DMS53 (cell line): ENCODE results near the gene NCR3LG1.

ENCODE experiments used
- DNase-seq: peaks from one replicate; lab custom pipeline; 2025; lab: John Stamatoyannopoulos, UW

The NCR3LG1 gene

DNA sequence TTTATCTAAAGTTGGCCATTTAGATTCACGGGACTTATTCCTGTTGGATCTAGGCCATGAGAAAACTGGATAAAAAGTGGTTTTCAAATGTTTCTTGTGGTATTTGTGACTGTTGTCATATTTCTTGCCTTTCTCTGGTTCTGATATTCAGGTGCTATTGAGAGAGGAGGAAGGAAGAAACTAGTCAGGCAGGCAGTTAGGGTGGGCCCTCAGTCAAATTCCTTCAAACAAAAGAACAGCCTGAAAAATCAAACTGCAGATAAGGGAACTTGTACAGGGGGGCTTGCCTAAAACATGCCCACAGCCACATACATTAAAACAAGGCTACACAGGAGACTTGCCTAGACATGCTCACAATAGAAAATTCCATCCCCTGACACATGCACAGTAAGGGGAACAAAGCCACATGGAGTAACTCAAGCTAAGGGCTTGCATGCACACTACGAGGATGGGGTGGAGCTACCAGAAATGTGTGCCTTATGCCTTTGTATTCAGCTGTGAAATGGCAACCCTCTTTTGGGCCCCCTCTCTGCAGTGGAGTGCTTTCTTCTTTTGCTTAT, 18.2 kb downstream of the NCR3LG1 start:
- DNase-seq: no peak

DNA sequence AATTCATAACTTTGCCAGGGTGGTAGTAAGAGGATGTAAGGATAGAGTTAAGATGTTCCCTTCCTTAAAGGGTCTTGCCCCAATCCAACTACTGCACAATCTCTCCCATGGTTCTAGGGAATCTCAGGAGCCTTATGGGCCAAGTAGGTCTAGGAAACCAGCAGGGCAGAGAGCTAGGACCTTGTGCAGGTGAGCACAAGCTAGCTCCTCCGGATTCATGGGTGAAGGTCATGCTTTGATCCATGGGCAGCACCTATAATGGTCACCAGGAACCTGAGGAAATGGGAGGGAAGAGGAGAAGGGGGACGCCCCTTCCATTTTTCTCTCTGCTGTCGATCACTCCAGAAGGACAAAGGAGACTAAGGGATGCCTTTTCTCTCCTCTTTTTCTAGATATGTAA, 20.0 kb downstream of the NCR3LG1 start:
- DNase-seq: peak; percentile 70

DNA sequence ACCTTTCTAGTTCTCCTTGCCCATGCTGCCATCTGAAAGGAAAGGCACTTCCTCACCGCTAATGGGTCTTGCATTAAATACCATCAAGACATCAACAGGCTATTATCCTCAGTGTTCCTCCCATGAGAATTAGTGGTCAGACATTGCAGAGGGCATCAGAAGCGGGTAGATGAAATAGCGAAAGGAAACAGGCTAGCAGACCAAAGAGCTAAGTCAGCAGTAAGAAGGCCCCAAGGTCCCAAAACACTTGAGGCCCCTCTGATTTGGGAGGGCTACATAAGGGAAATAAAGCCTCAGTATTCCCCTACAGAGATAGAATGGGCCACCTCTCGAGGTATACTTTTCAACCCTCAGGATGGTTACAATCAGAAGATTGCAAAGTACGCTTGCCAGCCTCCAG, 23.9 kb downstream of the NCR3LG1 start:
- no peak for DNase-seq

DNA sequence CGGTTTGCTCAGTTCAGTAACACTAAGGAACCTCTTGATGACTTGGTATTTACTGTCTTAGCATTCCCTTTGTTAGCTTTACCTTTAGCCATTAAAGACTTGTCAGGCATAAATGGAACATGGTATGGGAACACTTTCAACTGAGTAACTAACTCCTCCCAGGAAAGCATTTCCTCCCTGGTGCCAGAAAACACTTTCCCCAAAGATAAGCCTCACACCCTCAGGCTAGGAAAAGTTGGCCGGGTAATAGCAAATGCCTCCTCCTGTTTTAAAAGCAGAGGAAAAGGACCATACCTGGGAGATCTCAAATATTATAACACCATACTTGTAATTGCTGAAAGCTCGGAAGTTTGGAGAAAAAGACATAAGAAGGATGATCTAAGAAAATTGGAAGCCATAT, 24.9 kb downstream of the NCR3LG1 start:
- no peak for DNase-seq

DNA sequence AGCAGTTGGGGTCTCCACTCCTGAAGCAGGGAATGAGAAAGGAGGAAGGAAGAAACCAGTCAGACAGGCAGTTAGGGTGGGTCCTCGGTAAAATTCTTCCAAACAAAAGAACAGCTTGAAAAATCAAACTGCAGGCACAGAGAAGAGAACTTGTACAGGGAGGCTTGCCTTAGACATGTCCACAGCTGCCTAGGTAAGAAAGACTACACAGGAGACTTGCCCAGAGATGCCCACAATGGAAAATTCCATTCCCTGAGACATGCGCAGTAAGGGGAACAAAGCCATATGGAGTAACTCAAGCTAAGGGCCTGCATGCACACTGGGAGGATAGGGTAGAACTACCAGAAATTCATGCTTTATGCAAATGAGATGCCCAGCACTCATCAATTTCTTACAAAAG, 27.1 kb downstream of the NCR3LG1 start:
- DNase-seq: no peak

DNA sequence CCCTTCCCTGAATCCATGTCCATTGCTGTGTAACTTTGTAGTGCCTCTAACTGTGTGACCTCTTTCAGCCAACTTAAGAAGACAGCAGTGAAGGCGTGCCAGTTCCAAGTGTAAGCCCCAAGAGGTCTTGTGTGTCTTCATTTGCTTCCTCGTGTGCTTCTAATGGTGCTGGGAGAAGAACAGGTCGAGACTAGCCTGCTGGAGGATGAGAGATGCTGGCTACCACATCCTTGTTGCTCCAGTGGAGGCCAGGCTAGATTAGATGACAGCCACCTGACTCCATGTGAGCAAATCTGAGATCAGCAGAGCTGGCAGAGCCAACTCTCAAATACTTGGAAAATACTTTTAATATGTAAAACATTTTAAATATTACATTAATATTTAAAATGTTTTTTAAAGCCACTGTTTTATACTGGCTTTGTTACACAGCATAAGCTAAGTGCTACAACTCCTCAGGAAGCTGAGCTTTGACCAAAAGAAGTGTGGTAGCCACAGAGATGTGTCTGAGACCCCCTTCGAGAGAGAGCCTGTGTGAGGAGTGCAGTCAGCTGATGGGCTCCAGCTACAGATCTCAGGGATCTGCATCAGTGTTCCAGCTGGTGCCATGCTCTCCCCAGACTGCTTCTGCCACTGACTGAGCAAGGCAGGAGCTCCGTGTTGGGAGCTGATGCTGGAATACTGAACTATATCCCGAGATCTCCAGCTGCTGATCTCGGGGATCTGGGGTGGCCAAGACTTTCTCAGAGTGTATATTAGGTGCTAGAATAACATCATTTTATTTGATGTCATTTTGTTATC, 28.0 kb downstream of the NCR3LG1 start:
- no peak for DNase-seq

DNA sequence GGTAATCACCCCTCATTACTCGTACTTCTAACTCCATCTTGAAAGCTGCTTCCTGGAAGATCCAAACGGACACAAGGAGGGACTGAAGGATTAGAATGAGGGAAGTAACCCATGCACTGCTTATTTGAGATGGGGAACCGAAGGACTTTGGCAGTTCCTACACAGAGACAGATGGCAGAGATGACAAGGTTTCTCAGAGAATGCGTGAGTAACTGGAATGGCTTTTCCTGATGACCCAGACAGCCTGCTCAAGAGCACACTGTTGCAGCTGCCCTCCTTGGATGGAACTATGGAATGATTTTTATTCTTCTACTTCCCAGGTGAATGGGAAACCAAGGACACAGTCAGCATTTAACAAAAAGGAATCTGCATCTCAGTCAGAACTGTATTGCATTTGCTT, 29.6 kb downstream of the NCR3LG1 start:
- no peak for DNase-seq

DNA sequence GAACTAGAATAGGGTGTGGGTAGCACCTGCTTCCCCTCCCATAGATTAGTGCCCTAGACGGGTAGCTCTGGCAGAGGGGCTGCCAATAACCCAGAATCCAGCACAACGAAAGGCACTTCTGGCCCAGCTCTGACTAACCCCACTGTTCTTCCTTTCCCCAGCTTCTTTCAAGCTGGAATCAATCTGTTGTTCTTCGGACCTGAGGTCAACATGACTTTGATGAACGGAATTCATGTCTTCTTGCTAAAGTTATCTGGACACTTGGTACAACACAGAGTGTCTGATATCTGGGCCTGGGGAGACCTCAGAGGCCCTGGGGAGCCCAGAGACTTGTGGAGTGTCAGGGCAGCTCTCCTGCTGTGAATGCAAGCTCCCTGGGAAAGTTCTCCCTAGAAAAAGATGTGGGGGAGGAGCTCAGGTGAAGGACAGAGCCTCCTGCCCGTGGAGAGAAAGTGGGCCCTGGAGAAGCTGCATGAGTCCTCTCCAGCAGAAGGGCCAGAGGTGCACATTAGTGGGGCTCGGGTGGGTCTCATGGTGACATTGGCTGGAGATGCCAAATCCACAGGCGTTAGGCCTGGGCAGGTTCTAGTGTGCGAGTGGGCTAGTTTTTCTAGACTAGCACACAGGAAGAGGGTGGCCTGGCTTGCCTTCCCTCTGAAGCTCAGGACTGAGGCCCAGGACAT, 30.6 kb downstream of the NCR3LG1 start:
- no peak for DNase-seq

DNA sequence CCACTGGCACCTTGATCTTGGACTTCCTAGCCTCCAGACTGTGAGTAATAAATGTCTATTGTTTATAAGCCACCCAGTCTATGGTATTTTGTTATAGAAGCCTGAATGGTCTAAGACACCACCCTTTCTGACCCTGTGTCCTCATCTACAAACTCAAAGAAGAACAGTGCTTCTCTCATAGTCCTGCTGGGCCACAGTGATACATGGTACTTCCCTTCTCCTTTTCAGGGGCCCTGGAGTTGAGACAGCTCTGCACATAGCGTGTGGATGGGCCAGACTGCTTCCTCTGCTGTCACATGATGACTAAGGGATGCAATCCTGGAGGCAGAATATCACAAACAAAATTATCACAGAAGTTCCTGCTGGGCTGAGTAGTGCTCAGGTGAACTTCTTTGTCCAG, 31.9 kb downstream of the NCR3LG1 start:
- no peak for DNase-seq

DNA sequence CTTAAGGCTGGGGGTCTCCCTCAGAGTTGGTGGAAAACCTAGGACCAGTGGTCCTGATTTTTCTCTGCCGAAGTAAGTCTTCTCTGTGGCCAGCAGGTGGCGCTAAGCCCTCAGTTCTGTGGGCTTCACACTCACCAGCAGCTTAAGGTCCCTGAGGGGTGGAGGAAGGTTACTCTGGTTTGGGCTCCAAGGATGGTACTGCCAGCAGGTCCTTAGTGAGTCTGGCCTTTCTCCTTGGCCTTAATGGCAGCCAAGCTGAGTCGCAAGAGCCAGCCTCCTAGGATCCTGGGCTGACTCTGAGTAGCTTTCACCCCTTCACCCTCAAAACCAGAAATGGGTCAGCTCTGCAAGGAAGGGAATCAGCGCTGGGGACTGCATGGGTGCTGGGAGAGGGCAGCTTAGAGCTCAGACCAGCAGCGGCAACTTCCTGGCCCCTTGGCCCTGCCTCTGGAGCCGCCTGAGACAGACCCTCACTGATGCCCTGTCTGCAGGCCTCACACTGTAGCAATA, 32.5 kb downstream of the NCR3LG1 start:
- DNase-seq: peak; percentile 93

DNA sequence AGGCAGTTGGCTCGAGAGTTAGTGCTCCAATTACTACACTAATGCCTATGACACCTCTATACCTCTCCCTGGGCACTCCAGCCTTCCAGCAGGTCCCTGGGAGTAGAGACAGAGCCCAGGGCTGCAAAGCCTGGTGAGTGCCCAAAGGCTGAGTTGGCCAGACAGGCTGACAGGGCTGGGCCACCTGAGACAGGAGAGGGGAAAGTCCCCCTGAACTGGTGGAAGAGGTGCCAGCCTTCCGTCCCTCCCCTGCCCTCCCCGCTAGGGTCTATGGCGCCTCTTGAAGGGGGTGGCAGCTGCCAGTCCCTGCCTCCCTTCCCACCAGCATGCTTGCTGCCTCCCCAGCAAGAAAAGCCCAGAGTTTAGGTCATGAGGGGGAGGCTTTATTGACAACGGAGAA, 33.9 kb downstream of the NCR3LG1 start:
- DNase-seq: peak; percentile 38

DNA sequence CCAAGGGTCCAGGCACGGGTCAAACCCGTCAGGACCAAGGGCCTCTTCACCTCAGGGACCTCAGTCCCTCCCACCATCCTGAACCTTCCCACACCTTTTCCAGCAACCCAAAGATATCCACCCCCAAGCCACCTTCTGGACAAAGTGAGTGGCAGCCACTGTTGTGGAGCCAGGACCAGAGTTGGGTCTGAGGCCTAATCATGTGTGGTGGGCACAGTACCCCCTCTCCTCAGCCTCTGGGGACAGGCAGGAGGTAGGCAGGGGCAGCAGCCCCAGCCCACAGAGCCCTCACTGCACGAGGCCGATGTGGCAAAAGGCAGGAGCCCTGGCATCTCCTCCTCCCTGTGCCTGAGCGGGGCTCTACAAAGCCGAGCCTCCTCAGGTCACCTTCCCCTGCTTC, 34.3 kb downstream of the NCR3LG1 start:
- DNase-seq: peak; percentile 47

DNA sequence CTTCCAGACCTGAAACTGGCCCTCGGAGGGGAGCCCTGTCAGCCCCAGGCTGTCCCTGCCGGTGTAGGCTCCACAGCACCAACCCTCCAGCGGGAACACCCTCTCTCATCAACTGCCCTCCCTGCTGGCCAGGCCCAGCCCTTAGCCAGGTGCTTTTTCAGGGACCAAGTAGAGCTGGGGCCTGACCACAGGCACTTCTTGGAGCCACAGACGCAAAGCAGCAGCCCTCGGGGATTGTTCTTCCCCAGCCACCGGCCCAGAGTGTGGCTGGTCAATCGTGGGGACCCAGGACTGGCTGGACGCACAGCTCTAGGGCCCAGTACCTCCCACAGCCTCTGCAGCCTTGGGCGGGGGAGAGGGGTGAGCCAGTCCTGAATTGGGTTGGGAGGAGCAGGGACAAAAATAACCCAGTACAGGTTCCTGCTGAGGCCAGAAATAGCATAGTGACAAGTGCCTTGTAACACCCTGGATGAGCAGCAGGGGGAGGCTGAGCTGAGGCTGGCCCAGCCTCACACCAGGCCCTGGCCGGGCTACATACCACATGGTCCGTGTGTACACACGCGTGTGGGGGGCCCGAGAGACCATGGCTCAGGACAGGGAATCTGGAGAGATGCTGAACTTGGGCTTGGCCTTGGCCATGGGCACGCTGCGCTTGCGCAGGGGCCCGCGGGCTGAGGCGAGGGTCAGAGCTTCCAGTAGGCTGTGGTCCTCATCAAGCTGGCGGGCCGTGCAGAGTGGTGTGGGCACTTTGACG, 34.9 kb downstream of the NCR3LG1 start:
- peak; percentile 88 for DNase-seq

DNA sequence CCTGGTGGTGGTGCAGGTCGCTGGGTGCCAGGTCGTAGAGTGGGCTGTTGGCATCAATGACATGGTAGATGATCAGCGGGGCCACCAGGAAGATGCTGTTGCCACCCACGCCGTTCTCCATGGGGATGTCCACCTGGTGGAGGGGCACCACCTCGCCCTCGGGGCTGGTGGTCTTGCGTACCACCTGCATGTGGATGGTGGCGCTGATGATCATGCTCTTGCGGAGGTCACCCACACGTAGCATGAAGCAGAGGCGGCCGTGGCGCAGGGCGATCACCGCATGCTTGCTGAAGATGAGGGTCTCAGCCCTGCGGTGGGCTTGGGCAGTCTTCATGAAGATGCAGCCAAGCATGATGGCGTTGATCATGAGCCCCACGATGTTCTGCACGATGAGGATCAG, 35.7 kb downstream of the NCR3LG1 start:
- DNase-seq: no peak

DNA sequence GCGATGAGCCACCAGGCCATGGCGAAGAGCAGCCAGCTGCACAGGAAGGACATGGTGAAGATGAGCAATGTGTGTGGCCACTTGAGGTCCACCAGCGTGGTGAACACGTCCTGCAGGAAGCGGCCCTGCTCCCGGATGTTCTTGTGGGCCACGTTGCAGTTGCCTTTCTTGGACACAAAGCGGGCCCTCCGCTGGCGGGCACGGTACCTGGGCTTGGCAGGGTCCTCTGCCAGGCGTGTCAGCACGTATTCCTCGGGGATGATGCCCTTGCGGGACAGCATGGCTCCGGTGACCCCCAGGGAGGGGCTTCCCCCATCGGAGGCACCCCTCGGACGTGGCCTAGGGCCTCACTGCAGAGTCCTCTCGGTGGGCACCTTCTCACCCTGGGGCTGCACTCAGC, 36.2 kb downstream of the NCR3LG1 start:
- peak; percentile 58 for DNase-seq

DNA sequence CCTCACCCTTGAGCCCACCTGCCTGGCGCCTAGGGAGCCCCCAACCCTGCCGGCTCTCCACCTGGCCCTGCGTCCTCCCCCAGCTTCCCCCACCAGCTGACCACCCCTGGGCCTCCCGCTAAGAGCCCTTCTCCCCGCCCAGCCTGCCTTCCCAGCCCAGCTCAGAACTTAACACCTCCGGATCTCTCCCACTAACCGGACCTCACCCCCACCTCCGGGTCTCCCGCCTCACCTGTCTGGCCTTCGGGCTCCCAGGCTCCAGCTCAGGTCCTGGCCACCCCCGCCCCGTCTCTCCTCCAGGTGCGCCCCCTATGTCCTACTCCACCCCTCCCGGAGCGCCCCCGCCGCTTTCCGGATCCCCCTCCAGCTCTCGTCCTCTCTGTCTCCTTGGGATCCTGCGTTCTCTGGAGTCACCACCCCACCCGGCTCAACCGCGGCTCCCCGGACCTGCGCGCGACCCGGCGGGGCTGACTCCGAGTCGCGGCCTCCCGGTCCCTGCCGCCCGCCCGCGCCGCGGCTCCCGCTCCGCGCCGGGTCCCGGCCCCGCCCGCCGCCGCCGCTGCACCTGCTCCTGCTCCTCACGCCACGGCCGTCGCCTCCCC, 37.1 kb downstream of the NCR3LG1 start, which contains the start of gene KCNJ11:
TSS of gene KCNJ11 (minus strand) at position 51 of the 602 bp plus-strand sequence. CDS start 568 bp downstream, outside the sequence.
- DNase-seq: peak; percentile 75

DNA sequence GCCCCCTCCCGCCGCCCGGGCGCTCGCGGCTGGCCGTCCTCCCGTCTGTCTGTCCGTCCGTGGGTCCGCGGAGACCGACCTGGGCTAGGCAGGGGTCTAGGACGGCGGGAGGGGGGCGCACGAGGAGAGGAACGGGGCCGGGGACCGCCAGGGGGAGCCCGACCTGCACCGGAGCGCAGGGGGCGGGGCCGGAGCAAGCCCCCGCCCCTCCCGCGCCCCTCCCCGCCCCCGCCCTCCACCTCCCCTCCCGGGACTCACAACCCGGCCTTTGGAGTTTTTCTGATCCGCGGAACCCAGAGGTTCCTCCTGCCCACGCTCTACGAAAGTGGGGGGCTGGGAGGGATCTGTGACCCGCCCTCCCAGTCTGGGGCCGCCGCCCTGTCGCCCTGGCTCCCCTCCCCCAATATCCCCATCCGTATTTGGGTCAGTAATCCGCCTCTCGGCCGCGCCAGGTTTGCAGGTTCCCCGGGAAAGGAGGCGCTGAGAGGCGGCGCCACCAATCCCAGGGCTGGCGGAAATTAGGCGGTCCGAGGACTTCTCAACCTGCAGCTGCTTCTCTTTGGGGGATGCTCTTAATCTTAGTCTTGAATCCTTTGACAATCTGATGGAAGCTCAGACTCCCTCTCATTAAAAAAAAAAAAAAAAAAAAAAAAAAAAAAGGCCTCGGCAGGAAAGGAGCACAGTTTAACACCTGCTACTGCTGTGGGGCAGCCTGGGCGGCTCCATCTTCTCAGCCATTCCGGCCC, 37.8 kb downstream of the NCR3LG1 start:
- peak; percentile 96 for DNase-seq

DNA sequence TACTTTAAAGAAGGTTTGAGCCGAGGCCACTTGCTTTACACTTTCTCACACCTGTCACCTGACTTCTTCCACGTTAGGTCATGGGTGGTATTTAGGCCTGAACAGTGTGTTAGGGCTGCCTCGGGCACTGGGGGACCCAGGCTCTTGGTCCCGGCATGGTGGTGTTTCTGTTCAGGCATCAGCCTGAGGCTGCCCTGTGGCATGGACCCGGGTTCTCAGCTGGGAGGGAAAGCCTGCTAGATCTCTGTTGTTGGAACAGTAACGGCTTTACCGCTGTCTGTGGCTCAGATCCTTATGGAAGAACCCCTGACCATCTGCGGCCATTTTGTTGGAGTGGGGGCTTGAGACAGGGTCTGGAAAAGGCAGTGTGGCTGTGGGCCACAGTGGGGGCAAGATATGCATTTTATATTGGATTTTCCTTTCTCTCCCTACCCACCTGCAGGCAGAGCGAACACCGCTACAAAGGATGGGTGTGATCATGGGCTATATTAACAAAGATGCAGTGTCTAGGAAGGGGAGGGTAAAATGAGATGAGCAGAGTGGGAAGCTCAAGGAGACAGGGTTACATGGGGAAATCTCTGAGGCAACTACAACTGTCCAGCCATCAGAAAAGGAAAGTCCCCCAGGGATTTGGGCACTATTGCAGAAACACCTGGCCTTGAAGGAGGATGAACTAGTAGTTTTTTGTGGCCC, 38.5 kb downstream of the NCR3LG1 start:
- peak; percentile 80 for DNase-seq

DNA sequence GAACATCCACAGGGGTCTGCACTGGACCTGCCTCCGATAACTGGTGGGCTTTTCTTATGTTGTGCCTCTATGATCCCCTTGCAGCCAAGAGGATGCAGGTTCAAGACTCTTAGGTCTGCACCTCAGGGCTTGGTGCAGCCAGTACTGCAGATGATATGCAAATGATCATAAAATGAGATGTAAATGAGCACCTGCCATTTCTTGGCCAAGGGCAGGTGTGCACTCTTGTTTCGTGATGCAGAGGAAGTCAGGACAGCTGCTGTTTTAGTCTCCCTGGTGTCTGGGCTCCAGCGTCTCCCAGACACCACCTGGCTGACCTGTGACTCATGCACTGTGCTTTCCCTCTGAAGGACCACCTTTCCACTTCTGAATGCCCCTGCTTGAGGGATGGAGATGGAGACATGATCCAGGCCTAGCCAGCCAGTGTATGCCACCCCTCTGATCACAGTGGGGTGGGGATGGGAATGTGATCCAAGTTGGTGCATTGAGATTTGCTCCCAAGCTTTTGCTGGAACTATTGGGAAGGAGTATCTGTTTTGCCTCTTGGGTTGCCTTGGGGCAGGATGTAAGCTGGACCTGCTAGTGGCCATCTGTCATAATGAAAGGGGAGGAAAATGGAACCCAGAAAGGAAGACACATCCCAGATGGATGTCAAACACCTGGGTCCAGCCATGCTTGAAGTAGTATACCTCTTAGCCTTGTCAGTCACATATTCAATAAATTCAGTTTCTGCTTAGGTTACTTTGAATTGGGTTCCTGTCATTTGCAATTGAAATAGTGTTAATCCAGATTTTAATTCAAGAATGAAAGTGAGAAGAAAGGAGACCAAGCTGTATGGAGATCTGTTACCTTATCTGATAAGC, 40.1 kb downstream of the NCR3LG1 start:
- peak; percentile 97 for DNase-seq
